ENCODE measurements around the gene A4GNT. TPM values are rescaled to one million over a fixed set of nuclear protein-coding genes. Genes with fewer than 3 reads are reported as not detected.

The A4GNT gene
- total RNA-seq, 2 experiments from 2014 or later, result not detected

GRCh38 chr3:138136201-138136600, 4.0 kb upstream of the A4GNT start:
- no peak overlapping the region for H2AFZ ChIP-seq (ENCODE audit: low read length)
- no peak for DNase-seq (ENCODE audit: low spot score)
- no peak overlapping the region for H3K4me3 ChIP-seq (ENCODE audit: low read depth, low read length, poor library complexity, severe bottlenecking)
- intact Hi-C loops (cut with micrococcal nuclease; ENCODE audit: unreplicated experiment), result no loop called here
- H3K9me2 ChIP-seq (ENCODE audit: insufficient read depth, low read length), result no peaks in the 10 kb centered on the region
- TF ChIP-seq EZH2phosphoT487 (IDR thresholded peaks at IDR 0.05; ENCODE audit: borderline replicate concordance, low read depth, low read length), result no peak
- no peak for TF ChIP-seq CTCF (conservative IDR thresholded peaks at IDR 0.05; ENCODE audit: low read length)
- ChIA-PET POLR2A (no interaction called here), CTCF (ENCODE audit: unreplicated experiment) (no interaction called here)
- H3K27ac ChIP-seq (ENCODE audit: low read depth, low read length, poor library complexity, severe bottlenecking), result no peak overlapping the region
- BruUV-seq (replicated peaks), result no TSS peak
- no peaks in the 10 kb centered on the region for H3K4me1 ChIP-seq (ENCODE audit: insufficient read depth, low read length, poor library complexity, severe bottlenecking)
- H4K20me1 ChIP-seq (ENCODE audit: insufficient read depth, low read length), result no peaks in the 10 kb centered on the region
- no peaks in the 10 kb centered on the region for H3K36me3 ChIP-seq (ENCODE audit: insufficient read depth, low read length)
- no peaks in the 10 kb centered on the region for H3K9me3 ChIP-seq (ENCODE audit: low read length)
- no peaks in the 10 kb centered on the region for H3K79me2 ChIP-seq (ENCODE audit: insufficient read depth, low read depth, low read length)
- no peak overlapping the region for H3K4me2 ChIP-seq (ENCODE audit: low read length)

GRCh38 chr3:138135833-138136194, 3.6 kb upstream of the A4GNT start:
- H3K4me3 ChIP-seq (ENCODE audit: low read depth, low read length, poor library complexity, severe bottlenecking), result no peak overlapping the region
- no peak overlapping the region for H3K4me2 ChIP-seq (ENCODE audit: low read length)
- H3K9me3 ChIP-seq (ENCODE audit: low read length), result no peaks in the 10 kb centered on the region
- no peaks in the 10 kb centered on the region for H4K20me1 ChIP-seq (ENCODE audit: insufficient read depth, low read length)
- H3K36me3 ChIP-seq (ENCODE audit: insufficient read depth, low read length), result no peaks in the 10 kb centered on the region
- no TSS peak for BruUV-seq (replicated peaks)
- no peak for DNase-seq (ENCODE audit: low spot score)
- no peaks in the 10 kb centered on the region for H3K4me1 ChIP-seq (ENCODE audit: insufficient read depth, low read length, poor library complexity, severe bottlenecking)
- H3K79me2 ChIP-seq (ENCODE audit: insufficient read depth, low read depth, low read length), result no peaks in the 10 kb centered on the region
- ChIA-PET POLR2A (no interaction called here), CTCF (ENCODE audit: unreplicated experiment) (no interaction called here)
- no peak for TF ChIP-seq CTCF (conservative IDR thresholded peaks at IDR 0.05; ENCODE audit: low read length)
- no peak for TF ChIP-seq EZH2phosphoT487 (IDR thresholded peaks at IDR 0.05; ENCODE audit: borderline replicate concordance, low read depth, low read length)
- intact Hi-C loops (cut with micrococcal nuclease; ENCODE audit: unreplicated experiment), result no loop called here
- no peak overlapping the region for H3K27ac ChIP-seq (ENCODE audit: low read depth, low read length, poor library complexity, severe bottlenecking)
- H3K9me2 ChIP-seq (ENCODE audit: insufficient read depth, low read length), result no peaks in the 10 kb centered on the region
- H2AFZ ChIP-seq (ENCODE audit: low read length), result no peak overlapping the region

- Histone ChIP-seq H2AFZ (ENCODE audit: low read length) (no peak overlapping the region), H3K36me3 (ENCODE audit: insufficient read depth, low read length) (no peaks in the 10 kb centered on the region), H3K27ac (ENCODE audit: low read depth, low read length, poor library complexity, severe bottlenecking) (no peak overlapping the region), H3K4me2 (ENCODE audit: low read length) (no peak overlapping the region), H3K9me3 (ENCODE audit: low read length) (no peaks in the 10 kb centered on the region), H3K9me2 (ENCODE audit: insufficient read depth, low read length) (no peaks in the 10 kb centered on the region), H3K4me1 (ENCODE audit: insufficient read depth, low read length, poor library complexity, severe bottlenecking) (no peaks in the 10 kb centered on the region), H3K79me2 (ENCODE audit: insufficient read depth, low read depth, low read length) (no peaks in the 10 kb centered on the region), H4K20me1 (ENCODE audit: insufficient read depth, low read length) (no peaks in the 10 kb centered on the region), H3K4me3 (ENCODE audit: low read depth, low read length, poor library complexity, severe bottlenecking) (no peak overlapping the region)
- CTCF ChIA-PET (ENCODE audit: unreplicated experiment), result no interaction called here
- POLR2A ChIA-PET, result no interaction called here
- intact Hi-C loops (cut with micrococcal nuclease; ENCODE audit: unreplicated experiment), result no loop called here
- DNase-seq (ENCODE audit: low spot score), result no peak
- no TSS peak for BruUV-seq (replicated peaks)
- TF ChIP-seq EZH2phosphoT487 (IDR thresholded peaks at IDR 0.05; ENCODE audit: borderline replicate concordance, low read depth, low read length) (no peak), CTCF (conservative IDR thresholded peaks at IDR 0.05; ENCODE audit: low read length) (no peak)
These were observed 3.1 kb upstream of the A4GNT start for GRCh38 chr3:138135146-138135832.

All from OCI-LY7 (cell line).